NCI-H146 treated with DMSO at 0.1 percent for 48 hours (cell line): Measurements from ENCODE around the gene NPIPA3.
"Not testable (repeated sequence)": the region's sequence is repeated elsewhere in the genome, so short reads cannot be mapped to it uniquely, and the experiment has no call there.

Source experiments
- DNase-seq: peaks from one replicate; lab custom pipeline; 2025; ENCODE audit not compliant: unreplicated experiment; lab: John Stamatoyannopoulos, UW

The NPIPA3 gene

GRCh38 chr16:14741794-14742193 is 38.6 kb downstream of the NPIPA3 start:
- DNase-seq, result not testable (repeated sequence)

GRCh38 chr16:14742273-14743128 is 39.3 kb downstream of the NPIPA3 start, which contains the start of gene NPIPA2:
Gene NPIPA2, plus strand, starts transcription at chr16:14742533. Its CDS starts 5,533 bp downstream, at chr16:14748066.
- DNase-seq, result not testable (repeated sequence)

DNA sequence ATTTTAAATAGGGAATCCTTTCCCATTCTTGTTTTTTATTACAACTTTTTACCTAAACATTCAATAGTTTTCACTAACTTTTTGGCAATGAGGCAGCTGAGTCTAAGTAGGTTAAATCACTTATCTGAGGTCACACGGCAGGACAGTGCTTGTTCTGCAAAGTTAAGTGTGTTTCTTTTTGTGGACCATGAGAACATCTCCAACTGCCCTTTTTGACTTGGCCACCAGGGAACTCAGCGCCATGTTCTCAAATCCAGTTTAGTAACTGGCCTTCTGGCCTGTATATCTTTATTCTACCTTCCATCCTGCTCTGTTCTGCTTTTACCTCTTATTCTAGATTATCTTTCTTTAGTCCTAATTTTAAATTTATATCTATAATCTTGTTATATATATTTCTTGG is 70.4 kb downstream of the NPIPA3 start:
- not testable (repeated sequence) for DNase-seq

- not testable (repeated sequence) for DNase-seq
Observed at GRCh38 chr16:14775624-14776023, 72.4 kb downstream of the NPIPA3 start.
